ENCODE data around the gene USP22. TPM values are rescaled to one million over a fixed set of nuclear protein-coding genes. Genes with fewer than 3 reads are reported as not detected.

The USP22 gene
- total RNA-seq, 1 donor from 2014 or later = 137 TPM

Small RNA genes within 50 kb of the gene (small RNA-seq; reads per million reads assigned to genes)
- gene AC087393.1 (ENCODE audit: low replicate concordance) = not detected

Other genes starting within 250 kb of the USP22 start
- 13.8 TPM for gene DHRS7B, start 84.0 kb upstream of the USP22 start, total RNA-seq
- 12.1 TPM for gene TMEM11, start 171.2 kb upstream of the USP22 start, total RNA-seq
- 3.6 TPM for gene NATD1, start 210.4 kb upstream of the USP22 start, total RNA-seq
- 19.8 TPM for gene MAP2K3, start 241.7 kb upstream of the USP22 start, total RNA-seq

All from skin of body (tissue), 2 donors.